ENCODE data around the gene MAP3K3.
"Not testable (repeated sequence)": the region's sequence is repeated elsewhere in the genome, so short reads cannot be mapped to it uniquely, and the experiment has no call there.

Gene MAP3K3

DNA sequence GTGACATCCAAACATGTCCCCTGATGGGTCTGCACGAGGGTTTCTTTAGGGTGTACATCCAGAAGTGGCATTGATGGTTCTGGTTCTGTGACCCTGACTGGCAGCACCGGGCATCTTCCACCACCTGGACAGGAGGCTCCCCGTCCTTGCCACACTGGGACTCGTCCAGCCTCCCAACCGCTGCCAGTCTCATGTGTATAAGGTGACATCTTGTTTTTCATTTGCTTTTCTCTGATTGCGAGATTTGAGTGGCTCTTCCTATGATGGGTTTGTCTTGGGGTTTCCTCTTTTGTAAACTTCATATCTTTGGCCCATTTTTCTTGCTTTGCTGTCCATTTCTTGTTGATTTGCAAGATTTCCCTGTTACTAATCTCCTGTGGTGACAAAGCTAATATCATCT is 86.9 kb downstream of the MAP3K3 start:
- DNase-seq = no peak

DNA sequence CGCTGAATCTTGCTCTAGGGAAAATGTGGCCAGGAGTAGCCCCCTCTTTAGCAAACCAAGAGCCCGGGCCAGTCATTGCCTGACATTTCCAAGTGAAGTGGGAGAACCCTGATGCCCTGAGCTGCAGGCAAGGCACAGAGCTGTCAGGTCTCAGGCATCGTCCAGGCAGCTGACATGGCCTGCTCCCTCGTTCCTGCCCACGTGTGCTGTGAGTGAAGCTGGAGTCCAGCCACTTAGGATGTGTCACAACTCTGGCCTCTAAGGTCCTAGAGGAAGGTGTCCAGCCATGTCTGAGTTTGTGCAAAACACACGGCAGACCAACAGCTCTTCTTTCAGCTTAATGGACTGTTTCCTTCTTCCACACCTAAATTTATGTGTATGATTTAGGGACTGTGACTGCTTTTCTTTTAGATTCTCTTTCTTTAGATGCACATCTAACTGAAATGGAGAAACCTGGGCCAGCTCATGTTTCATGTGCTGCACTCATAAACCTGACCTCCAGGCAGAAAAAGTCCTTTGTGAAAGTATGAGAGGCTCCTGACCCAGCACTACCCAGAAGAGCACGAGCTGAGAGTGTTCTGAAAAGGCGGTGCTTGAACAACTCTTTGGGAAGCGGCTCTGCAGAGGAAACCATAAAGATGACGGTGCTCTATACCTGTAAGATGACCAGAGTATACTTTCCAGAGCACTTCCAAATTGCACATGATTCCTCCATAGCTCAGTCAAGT is 92.5 kb downstream of the MAP3K3 start:
- no peak for DNase-seq

DNA sequence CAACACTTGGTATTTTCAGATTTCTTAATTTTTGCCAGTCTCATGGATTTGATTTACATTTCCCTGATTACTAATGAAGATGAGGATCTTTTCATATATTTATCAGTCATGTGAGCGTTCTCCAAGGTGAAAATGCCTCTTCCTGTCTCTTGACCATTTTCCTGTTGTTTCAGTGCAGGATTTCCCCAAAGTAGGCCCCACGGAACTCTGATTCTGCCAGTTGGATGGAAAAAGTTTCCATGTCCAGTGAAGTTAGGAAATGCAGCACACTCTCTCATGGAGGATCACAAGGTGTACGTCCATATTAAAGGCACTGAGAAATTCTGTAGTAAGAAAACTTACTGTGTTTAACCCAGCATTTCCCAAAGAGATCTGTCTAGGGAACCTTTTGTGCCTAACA is 94.2 kb downstream of the MAP3K3 start:
- no peak for DNase-seq

DNA sequence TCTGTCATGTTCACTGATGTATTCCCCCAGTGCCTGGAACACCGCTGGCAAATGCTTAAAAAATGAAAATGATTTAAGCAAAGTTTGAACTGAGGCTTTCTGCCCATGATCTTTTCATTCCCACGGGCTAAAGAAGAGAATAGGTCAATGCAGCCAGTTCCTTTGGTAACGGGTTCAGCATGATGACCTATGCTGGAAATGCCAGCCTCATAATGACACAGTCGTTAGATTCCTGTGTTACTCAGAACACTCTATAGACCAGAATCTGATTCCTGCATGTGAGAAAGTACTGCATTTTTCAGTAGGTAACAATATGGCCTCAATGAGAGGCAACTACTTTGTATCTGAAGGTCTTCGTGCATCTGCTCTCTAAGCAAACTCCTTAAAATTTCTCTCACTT is 96.8 kb downstream of the MAP3K3 start:
- no peak for DNase-seq

DNA sequence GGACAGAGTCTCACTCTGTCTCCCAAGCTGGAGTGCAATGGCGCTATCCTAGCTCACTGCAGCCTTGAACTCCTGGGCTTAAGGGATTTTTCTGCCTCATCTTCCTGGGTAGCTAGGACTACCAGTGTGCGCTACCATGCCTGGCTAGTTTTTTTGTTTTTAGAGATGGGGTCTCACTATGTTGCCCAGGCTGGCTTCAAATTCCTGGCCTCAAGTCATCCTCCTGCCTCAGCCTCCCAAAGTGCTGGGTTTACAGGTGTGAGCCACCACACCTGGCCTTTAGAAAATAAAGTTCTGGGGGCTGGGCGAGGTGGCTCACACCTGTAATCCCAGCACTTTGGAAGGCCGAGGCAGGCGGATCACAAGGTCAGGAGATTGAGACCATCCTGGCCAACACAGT is 98.0 kb downstream of the MAP3K3 start:
- DNase-seq = not testable (repeated sequence)

DNA sequence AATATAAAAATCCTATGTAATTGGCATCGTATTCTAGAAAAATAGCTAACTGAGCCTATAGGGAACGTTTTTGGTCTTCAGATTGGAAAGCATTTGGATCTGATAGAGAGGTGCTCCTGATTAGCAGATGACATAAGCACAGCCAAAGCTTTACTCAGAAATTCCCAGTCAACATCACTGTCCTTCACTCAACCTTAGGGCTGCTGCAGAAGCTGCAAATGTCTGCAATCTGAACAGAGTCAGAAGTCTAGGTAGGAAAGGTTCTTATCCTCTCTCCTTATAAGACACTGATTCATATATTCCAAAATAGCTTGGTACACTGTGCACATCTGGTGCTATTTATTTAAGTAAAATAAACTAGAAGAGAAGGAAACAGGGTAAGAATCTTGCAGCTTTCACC is 100.2 kb downstream of the MAP3K3 start:
- no peak for DNase-seq

DNA sequence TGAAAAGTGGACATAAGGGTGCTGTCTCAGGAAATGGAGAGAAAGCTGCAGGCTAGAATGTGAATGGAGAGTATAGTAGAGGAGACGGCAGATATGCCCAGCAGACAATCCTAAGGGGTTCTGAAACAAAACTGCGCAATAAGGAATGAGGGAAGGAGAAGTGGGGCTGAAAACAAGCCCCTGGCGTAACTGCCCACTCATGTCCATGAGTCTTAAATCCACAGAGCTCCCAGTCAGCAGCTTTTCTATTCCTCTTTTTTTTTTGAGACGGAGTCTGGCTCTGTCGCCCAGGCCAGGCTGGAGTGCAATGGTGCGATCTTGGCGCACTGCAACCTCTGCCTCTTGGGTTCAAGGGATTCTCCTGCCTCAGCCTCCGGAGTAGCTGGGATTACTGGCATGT is 113.5 kb downstream of the MAP3K3 start:
- no peak for DNase-seq

DNA sequence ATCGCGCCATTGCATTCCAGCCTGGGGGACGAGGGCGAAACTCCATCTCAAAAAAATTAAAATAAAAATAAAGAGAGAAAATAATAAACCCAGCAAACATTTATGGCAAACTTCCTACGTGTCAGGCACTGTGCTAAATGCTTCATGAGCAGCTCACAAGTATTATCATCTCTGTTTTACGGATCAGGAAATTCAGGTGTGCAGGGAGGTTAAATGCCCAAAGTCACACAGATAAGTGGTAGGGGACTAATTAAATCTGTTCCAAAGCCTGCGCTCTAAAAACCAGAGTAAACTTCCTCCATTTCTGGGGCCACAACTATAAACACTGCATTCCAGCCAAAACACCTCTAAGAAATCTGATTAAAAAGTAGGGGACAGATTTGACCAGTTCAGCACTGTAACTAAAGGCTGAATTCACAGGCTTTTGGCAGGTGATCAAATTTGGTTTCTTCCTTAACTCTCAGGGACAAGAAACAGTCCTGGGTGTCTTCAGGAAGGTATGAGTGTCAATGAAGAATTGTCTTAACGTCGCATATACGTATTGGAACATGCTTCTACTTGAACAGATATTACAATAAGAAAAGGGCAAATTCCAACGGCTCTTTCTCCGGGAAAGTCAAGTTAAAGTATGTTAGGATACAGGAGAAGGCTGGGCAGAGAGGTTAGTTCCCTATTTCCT is 118.4 kb downstream of the MAP3K3 start:
- no peak for DNase-seq

DNA sequence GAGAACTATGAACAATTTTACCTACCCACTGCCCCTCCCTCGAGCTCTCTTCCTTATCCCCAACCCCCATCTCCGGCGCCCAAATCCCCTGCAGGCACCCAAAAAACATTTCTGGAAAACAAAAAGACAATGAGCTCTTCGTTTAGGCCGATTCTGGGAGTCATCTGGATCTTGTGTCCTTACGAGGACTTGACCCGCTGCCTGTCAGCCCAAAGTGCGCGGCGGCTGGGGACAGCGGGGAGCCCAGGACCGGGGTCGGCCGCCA is 118.9 kb downstream of the MAP3K3 start:
- DNase-seq = no peak

DNA sequence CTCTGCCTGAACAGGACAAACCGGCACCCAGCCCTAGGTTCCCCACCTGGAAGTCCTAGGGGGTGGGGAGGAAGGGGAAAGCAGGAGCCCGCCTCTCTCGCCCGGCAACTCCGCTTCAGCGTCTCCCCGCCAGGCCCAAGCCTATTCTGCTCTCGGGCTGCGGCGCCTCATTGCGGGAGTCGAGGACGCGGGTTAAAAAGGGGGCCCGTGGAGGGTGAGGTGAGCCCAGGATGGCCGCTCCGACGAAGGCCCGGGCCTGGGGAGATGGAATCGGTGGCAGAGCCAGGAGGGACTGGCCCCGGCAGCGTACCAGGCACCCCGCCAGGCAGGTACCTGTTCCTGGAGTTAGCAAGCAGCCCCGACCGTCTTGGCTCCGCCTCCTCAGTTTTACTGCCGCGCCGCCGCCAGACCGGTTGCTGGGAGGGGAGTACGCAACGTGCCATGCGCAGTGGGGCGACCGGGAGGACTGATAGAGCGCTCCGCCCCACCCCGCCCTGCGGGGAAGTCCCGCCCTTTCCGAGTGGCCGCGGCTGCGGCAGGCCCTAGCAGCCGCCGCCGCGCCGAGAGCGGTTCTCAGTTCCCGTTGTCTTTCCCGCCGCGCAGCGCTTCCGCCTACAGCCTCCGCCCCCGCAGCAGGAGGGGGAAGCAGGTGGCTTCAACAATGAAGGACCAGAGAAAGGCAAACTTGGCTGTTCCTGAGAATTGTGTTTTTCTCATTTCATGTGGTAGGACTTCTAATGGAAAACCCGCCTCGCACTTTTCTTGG is 119.4 kb downstream of the MAP3K3 start, which contains the start of gene STRADA:
Gene STRADA, minus strand, starts transcription at position 392 of the 766 bp plus-strand sequence. CDS start 13,430 bp downstream, outside the sequence.
- peak; percentile 99 for DNase-seq
